ENCODE results near the gene GRIN2B.

GRIN2B gene

GRCh38 chr12:13957576-13957975 is 23.8 kb downstream of the GRIN2B start:
- no peak for DNase-seq (ENCODE audit: low read depth, low spot score)

- DNase-seq (ENCODE audit: low read depth, low spot score) = no peak
These were observed 25.3 kb downstream of the GRIN2B start for GRCh38 chr12:13956060-13956590.

GRCh38 chr12:13952096-13952495 is 29.3 kb downstream of the GRIN2B start:
- DNase-seq (ENCODE audit: low read depth, low spot score) = no peak

GRCh38 chr12:13950502-13950901 is 30.9 kb downstream of the GRIN2B start:
- DNase-seq (ENCODE audit: low read depth, low spot score) = no peak

- no peak for DNase-seq (ENCODE audit: low read depth, low spot score)
These were observed 32.8 kb downstream of the GRIN2B start for GRCh38 chr12:13948621-13949020.

- no peak for DNase-seq (ENCODE audit: low read depth, low spot score)
These were observed 34.0 kb downstream of the GRIN2B start for GRCh38 chr12:13947276-13947946.

- DNase-seq (ENCODE audit: low read depth, low spot score) = no peak
These were observed 35.8 kb downstream of the GRIN2B start for GRCh38 chr12:13945641-13946040.

GRCh38 chr12:13945236-13945635 is 36.2 kb downstream of the GRIN2B start:
- DNase-seq (ENCODE audit: low read depth, low spot score) = no peak

GRCh38 chr12:13942826-13943225 is 38.6 kb downstream of the GRIN2B start:
- no peak for DNase-seq (ENCODE audit: low read depth, low spot score)

GRCh38 chr12:13941258-13942249 is 39.8 kb downstream of the GRIN2B start:
- no peak for DNase-seq (ENCODE audit: low read depth, low spot score)

- no peak for DNase-seq (ENCODE audit: low read depth, low spot score)
These were observed 41.0 kb downstream of the GRIN2B start for GRCh38 chr12:13940335-13940865.

GRCh38 chr12:13937735-13938134 is 43.7 kb downstream of the GRIN2B start:
- no peak for DNase-seq (ENCODE audit: low read depth, low spot score)

- no peak for DNase-seq (ENCODE audit: low read depth, low spot score)
These were observed 46.2 kb downstream of the GRIN2B start for GRCh38 chr12:13935169-13935568.

Measured in activated CD4-positive, CD25-positive, alpha-beta regulatory T cell treated with anti-CD3 and anti-CD28 coated beads, Interleukin-2, amount 50 U/mL, for 16 hours (primary cell).